GM19324 (cell line): Measurements from ENCODE around the gene KLRC2.
"Not testable (repeated sequence)": the region's sequence is repeated elsewhere in the genome, so short reads cannot be mapped to it uniquely, and the experiment has no call there.

Experiments
- ATAC-seq: cut with Tn5 transposase; IDR thresholded peaks from one replicate; pipeline ENCODE4 v1.9.1; 2021; ENCODE audit warnings: mild to moderate bottlenecking, moderate library complexity; ENCODE audit not compliant: unreplicated experiment, low FRiP score

The KLRC2 gene

DNA sequence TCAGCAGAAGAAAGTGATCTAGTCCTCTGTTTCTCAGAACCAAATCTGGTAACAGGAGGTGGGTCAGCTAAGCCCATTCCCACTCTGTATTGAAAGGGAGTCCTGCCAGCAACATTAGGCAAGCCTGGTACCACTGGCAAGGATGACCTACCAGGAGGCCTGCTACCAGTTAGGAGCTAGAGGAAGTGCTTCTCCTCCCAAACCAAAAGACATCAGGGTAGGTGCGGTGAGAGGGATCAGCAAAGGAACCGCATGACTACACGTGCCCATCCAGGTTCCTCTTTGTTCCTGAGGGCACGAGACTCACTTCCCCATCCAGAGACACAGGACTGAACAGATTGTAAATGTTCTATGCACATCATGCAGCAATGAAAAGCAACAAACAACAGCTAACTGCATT, 29.1 kb downstream of the KLRC2 start:
- no peak for ATAC-seq

DNA sequence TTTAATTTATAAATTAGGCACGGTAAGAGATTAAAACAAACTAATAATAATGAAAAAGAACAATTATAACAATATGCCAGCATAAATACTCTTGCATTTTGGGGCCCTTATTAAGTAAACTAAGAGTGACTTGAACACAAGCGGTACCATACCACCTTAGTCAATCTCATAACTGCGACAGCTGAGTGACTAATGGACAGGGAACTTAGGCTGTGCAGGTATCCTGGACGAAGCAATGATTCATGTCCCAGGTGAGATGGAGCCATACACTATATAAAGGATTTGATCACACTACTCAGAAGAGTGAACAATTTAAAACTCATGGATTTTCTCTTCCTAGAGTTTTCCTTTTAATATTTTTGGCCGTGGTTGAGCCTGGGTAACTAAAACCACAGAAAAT, 30.5 kb downstream of the KLRC2 start:
- ATAC-seq, result no peak

DNA sequence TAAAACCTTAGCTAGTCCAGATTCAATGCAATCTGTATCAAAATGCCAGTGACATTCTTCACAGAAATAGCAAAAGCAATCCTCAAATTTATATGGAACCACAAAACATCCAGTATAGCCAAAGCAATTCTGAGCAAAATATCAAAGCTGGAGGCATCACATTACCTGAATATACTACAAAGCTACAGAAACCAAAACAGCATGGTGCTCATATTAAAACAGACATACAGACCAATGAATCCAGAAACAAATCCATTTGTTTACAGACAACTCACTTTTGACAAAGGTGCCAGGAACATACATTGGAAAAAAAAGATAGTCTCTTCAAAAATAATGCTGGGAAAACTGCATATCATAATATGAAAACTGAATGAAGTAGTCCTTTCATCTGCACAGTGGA, 31.0 kb downstream of the KLRC2 start:
- no peak for ATAC-seq

DNA sequence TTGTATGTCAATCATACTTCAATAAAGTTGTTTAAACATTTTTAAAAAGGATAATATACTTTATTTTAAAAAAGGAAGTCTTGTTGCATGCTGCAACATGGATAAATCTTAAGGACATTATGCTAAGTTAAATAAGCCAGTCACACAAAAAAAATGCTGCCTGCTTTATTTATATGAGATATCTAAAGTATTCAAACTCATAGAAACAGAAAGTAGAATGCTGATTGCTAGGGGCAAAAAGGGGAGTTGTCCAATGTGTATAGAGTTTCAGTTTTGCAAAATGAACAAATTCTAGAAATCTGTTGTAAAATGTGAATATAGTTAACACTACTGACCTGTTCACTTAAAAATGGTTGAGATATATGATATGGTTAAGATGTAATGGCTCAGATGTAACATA, 35.0 kb downstream of the KLRC2 start:
- ATAC-seq, result no peak

DNA sequence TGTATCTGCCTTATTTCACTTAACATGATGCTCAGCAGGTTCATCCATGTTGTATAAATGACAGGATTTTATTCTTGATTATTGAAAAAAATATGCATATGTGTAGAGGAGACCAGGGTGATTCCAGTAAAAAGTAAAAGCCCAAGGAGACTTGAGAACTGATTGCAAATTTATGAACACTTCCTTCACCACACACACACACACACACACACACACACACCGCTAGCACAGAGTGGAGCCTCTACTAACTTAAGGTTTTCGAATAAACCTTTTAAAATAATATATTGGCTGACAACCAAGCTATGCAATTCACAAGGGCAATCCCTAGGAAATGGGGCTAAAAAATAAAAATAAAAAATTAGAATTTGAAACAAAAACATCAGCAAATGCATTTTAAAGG, 37.6 kb downstream of the KLRC2 start:
- no peak for ATAC-seq

DNA sequence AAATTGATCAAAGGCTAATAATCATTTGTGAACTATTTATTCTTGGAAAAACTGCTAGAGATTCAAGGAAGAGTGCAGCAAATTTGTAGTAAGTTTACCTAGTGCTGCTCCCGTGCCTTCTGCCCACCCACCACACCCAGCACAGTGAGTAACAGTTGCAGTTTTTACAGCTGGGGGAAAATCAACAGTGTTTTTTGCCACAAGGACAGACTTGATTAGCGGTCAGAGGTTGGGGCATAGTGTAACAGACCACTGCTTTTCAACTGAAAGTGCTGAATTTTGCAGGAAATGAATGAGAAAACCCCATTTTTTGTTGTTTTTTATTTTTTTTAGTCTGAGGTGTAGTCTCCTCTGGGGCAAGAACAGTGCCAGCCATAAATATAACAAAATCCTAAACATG, 38.5 kb downstream of the KLRC2 start:
- ATAC-seq, result no peak

DNA sequence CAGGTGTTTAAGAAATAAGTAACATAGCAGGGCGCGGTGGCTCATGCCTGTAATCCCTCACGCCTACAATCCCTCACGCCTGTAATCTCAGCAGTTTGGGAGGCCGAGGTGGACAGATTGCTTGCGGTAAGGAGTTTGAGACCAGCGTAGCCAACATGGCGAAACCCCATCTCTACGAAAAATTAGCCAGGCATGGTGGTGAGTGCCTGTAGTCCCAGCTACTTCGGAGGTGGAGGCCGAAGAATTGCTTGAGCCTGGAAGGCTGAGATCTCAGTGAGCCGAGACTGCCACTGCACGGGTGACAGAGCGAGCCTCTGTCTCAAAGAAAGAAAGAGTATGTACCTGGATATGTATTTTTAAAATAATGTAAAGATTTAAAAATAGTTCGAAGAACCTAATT, 39.6 kb downstream of the KLRC2 start:
- ATAC-seq, result not testable (repeated sequence)

DNA sequence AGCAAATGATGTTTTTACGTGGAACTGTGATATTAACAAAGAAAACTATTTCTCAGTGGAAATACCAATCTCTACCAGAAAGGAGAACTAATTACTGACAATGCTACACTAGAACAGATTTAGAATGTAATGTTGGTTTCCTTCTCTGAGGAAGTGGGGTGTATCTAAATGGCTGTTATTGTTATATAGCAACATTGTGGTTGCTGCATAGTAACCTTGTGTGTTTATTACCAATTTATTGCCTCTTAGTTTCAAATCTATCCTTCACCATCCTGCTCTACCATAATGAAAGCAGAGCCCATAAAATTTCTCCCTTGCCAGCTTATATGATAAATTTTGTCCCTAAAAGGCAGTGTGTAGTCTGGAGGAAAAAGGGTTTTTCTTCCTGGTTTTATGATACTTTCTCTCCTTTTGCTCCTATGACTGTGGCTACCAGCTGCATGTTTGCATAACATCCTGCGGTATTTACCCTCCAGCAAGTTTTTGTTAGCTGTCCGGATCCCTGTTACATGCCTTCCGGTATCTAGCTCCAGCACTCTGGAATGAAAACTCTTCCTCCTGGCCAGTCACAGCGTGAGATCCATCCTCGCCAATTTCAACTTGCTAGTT, 40.3 kb downstream of the KLRC2 start:
- ATAC-seq, result peak; percentile 68

DNA sequence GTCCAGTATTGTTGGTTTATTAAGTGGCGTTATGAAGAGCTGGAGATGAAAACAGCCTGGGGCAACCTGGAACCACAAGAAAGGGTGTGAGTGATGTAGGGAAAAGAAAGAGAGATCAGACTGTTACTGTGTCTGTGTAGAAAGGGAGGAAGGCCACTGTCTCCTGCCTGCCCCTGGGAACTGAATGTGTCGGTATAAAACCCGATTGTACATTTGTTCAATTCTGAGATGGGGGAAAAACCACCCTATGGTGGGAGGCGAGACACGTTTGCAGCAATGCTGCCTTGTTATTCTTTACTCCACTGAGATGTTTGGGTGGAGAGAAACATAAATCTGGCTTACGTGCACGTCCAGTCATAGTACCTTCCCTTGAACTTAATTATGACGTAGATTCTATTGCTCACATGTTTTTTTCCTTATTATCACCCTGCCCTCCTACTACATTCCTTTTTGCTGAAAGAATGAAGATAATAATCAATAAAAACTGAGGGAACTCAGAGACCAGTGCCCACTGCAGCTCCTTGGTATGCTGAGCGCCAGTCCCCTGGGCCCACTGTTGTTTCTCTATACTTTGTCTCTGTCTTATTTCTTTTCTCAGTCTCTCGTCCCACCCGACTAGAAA, 41.2 kb downstream of the KLRC2 start:
- ATAC-seq, result not testable (repeated sequence)

DNA sequence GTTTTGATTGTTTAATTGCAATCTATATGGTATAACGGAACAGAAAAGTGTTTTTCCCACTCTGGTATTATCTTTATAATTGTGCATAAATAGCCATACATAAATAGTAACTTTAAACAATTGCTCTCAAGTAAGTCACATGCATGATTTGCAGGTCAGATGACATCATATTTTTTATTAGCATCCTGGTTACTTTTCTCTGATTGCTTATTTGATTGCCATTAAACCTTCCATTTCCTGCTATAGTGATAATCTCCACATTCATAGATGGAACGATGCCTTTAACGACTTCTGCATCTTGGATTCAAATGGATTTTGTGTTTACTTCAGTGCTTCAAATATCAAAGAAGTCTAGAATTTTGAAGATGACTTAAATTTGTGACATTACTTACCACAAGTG, 42.5 kb downstream of the KLRC2 start:
- ATAC-seq, result no peak

DNA sequence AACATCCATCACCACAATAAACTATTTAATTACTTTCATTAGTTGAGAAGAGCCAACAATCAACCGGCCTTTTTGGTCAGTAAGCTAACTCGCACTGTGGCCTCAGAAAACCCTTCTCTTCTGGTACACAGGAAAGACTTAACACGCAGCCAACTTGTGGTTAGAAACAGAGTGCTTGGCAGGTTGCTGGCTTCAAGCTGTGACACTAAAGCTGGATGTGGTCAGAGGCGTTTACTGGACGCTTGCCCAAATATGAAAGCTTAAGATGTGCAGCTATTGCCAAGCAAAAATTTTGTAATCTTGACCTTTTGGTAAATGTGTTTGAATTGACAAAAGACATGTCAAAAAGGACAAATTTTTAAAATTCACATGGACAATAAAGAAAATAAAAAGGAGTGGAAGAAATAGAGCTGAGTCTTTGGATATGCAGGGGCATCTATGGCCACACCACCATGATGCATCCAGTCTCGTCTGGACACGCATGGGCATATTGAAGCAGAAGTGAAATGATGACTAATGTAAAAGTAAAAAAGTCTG, 43.3 kb downstream of the KLRC2 start:
- peak; percentile 68 for ATAC-seq

DNA sequence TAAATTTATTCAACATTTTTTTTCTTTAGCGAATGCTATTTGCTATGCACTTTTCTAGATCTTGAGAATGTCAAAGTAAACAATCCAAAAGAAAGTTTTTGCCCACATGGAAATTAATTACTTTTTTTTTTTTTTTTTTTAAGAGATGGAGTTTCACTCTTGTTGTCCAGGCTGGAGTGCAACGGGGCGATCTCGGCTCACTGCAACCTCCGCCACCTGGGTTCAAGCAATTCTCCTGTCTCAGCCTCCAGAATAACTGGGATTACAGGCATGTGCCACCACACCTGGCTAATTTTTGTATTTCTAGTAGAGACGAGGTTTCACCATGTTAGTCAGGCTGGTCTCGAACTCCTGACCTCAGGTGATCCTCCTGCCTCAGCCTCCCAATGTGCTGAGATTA, 44.8 kb downstream of the KLRC2 start:
- ATAC-seq, result not testable (repeated sequence)

DNA sequence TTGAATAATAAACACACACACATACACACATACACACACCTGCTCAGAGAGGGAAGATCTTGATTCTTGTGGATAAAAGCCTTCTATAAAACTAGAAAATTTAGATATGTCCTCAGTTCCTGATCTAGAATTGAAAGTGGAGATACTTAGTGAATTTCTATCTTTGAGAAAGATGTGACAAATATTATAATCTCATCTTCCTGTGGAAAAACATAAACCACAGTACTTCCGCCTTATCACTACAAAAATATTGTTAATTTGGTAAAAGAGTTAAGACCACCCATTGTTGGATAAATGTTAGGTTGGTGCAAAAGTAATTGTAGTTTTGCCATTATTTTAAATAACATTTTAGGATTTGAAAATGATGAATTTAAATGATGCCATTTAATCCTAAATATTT, 45.9 kb downstream of the KLRC2 start, which contains the start of gene KLRK1:
TSS of gene KLRK1 (minus strand) at position 138 of the 400 bp plus-strand sequence. CDS start 1,231 bp downstream, outside the sequence.
- ATAC-seq, result no peak

DNA sequence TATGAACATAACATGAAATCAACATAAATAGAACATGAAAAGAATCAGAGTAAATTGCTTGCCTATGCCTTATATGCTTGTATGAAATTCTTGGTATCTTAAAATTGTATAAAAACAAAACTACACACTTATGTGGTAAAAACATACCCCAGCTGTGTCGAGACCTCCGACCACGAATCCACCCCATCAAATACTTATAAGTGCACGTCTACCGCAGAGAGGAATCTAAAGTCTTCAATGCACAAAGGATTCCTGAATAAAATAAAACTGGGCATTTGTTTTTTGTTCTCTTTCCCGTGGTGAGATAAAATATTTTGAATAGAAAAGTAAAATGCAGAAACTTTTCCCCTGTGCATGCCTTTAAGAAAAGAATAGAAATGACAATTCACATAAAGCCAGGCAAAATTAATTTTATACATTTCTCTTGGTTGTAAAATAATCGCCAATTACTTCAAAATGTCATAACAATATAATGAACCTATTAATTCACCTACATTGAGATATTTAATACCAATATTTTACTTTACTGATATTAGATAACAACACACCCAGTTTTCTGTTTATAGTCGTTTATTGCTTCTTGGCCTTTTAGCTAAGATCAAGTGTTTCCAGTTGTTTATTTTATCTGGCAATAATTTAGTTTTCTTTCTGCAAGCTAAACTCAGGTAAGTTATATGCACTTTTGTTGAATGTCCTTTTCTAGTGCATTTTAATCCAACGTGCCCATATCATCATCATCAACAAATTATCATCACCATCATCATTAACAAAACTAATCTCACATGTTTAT, 47.0 kb downstream of the KLRC2 start:
- ATAC-seq, result no peak

DNA sequence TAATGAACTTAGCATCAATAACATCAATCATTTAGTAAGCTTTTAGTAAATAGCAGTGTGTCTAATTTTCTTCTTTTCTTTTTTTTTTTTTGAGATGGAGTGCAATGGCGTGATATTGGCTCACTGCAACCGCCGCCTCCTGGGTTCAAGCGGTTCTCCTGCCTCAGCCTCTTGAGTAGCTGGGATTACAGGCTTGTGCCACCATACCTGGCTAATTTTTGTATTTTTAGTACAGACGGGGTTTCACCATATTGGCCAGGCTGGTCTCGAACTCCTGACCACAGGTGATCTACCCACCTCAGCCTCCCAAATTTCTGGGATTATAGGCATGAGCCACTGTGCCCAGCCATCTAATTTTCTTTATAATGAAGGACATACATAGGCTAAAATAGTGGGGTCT, 48.3 kb downstream of the KLRC2 start:
- ATAC-seq, result not testable (repeated sequence)

DNA sequence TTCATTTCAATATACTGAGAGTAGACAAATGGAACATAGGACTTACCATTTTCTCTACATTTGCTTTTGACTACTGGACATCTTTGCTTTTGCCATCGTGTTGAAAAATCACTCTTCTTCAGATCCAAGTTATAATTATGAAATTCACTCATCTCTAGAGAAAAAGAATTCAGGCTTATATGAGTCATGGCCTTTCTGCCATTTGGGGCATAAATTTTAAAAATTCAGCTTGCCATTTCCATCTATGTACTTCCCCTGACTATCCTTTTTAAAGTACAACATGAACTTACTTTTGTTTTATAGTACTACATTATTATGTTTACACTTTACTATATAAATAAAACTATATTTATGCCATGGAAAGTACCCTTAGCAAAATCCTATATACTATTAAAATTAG, 49.0 kb downstream of the KLRC2 start:
- ATAC-seq, result no peak

DNA sequence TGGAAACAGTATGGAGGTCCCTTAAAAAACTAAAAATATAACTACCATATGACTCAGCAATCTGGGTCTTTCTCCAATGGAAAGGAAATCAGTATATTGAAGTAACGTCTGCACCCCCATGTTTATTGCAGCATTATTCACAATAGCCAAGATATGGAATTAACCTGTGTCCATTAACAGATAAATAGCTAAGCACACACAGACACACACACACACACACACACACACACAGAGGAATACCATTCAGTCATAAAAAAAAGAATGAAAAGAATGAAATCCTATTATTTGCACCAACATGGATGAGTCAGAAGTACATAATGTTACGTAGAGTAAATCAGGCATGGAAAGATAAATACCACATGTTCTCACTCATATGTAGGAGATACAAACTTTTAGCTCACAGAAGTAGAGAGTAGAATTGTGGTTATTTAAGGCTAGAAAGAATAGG, 50.6 kb downstream of the KLRC2 start:
- ATAC-seq, result no peak

DNA sequence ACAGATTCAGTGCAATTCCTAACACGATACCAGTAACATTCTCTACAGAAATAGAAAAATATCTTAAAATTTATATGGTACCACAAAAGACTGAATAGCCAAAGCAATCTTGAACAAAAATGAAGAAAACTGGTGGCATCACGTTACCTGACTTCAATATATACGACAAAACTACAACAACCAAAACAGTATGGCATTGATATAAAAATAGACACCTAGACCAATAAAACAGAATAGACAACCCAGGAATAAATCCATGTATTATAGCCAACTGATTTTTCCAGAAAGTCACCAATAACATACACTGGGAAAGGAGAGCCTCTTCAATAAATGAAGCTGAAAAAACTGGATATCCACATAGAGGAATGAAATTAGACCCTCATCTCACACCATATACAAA, 51.6 kb downstream of the KLRC2 start:
- no peak for ATAC-seq

DNA sequence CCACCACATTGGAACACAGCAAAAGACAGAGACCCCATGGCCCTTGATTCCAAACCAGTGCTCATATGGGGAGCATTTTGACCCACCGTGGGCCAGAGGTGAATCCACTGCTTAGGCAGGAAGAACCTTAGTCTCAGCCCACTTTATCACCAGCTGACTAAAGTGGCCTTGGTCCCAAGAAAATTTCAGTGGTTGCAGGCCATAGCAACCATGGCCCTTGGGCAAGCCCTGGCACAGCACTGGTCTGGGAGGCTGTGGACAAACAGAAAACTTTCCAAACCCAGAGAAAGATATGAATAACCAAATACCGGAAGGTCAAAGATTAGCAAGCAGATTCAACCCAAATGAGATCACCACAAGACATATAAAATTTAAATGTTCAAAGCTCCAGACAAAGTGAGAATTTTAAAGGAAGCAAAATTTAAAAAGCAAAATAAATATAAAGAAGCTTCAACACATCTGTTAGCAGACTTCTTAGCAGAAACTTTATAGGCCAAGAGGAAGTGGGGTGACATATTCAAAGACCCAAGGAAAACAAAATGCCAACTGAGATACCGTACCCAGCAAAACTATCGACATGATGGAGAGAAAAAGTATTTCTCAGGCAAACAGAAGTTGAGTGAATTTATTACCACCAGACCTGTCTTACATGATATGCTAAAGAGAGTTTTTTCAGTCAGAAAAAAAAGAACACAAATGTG, 53.7 kb downstream of the KLRC2 start:
- ATAC-seq, result no peak
